Ovary (tissue), 9 donors: ENCODE data around the gene TNFRSF18. TPM values are rescaled to one million over a fixed set of nuclear protein-coding genes. Genes with fewer than 3 reads are reported as not detected.

Source experiments
- DNase-seq, 5 donors: peaks; one replicate each; pipeline ENCODE4 v3.0.0-alpha.2; 2019 to 2020
- H3K27ac ChIP-seq, 2 donors: fragments of 200-600 bp; one replicate each; pipeline versions ENCODE4 v1.5.1 to v1.8.0; 2019 to 2022
- H3K27me3 ChIP-seq: fragments of 200-600 bp; one replicate; pipeline ENCODE4 v1.8.0; 2022
- H3K36me3 ChIP-seq: fragments of 200-600 bp; sonication (generic); one replicate; pipeline ENCODE4 v1.5.1; 2019
- H3K4me1 ChIP-seq: one replicate; pipeline ENCODE4 v1.8.1; 2013; ENCODE audit warnings: mild to moderate bottlenecking, moderate library complexity; ENCODE audit not compliant: insufficient read depth
- H3K4me3 ChIP-seq: fragments of 200-600 bp; sonication (generic); one replicate; pipeline ENCODE4 v1.5.1; 2017
- H3K9me3 ChIP-seq, 2 donors: fragments of 200-600 bp in 1 of 2; sonication (generic) in 1 of 2; one replicate each; pipeline versions ENCODE4 v1.5.1 to v1.8.1; 2013 to 2019; ENCODE audit warnings: mild to moderate bottlenecking in 1 of 2, moderate library complexity in 1 of 2
- CTCF ChIP-seq, 3 donors: fragments of 450-650 bp in 2 of 3; fragments of 200-600 bp in 1 of 3; IDR thresholded peaks; one replicate each; pipeline versions ENCODE4 v1.5.1 to v1.8.0; 2016 to 2022; ENCODE audit warnings: antibody characterized with exemption in 3 of 3, mild to moderate bottlenecking in 1 of 3
- EP300 ChIP-seq: sonication (generic); formaldehyde crosslinking; IDR thresholded peaks from one replicate; pipeline ENCODE4 v1.6.1; 2017; ENCODE audit warnings: antibody characterized with exemption
- POLR2A ChIP-seq: fragments of 450-650 bp; IDR thresholded peaks from one replicate; pipeline ENCODE4 v1.6.1; 2017; ENCODE audit warnings: antibody characterized with exemption, mild to moderate bottlenecking, moderate library complexity
- WGBS, 3 donors: extraction: QIAGEN DNeasy Blood & Tissue Kit in 1 of 3; methylation state at CpG; one replicate each; pipeline versions ENCODE4 v1.1.5 to v1.1.7; 2013 to 2017; 5-methylcytosine and 5-hydroxymethylcytosine counted together
- intact Hi-C, 4 donors: fragments of 100-400 bp; cut with DNase I; formaldehyde crosslinking; loops; one replicate each; pipeline versions ENCODE4 v1.11.0 to v1.15.1; 2022 to 2023
- polyA plus RNA-seq, 2 donors: library from polyadenylated mRNA; stranded (reverse); fragments of 200-250 nt in 1 of 2; fragments of 350-450 nt in 1 of 2; fragmentation: Illumina TruSeq in 1 of 2; extraction: RNeasy Lipid Tissue Mini Kit (QIAGEN cat#74804) in 1 of 2; gene quantifications; one replicate each; pipeline ENCODE4 v1.2.3, GENCODE V29; 2013 to 2014
- total RNA-seq, 7 donors: library from RNA; depleted of rRNA in 2 of 7; stranded (reverse); fragments of >200 nt in 2 of 7; fragmentation: NEBNext Ultra II Directional in 3 of 7; extraction: Animal tissue kit (Norgen Biotek cat#: 25700) in 3 of 7; gene quantifications; one replicate each; pipeline versions ENCODE4 v1.1.0 to v1.2.4, GENCODE V29; 2016 to 2023
- donor health status: DM: no; HTN: no; CAD: no; lungs with moderate emphysema.
- donor health status: DM: no; HTN: no; CAD: no.
- donor health status: Bipolar disorder and iron deficiency.
- donor health status: DM: yes; HTN: yes; CAD: no.
- donor health status: DM: no; HTN: no; CAD: no.
- donor health status: DM: yes; HTN: yes; CAD: no.

The TNFRSF18 gene
- total and polyA plus RNA-seq, 9 donors, result 0.10 to 1.4 (median 0.32) TPM; not detected in 5

DNA sequence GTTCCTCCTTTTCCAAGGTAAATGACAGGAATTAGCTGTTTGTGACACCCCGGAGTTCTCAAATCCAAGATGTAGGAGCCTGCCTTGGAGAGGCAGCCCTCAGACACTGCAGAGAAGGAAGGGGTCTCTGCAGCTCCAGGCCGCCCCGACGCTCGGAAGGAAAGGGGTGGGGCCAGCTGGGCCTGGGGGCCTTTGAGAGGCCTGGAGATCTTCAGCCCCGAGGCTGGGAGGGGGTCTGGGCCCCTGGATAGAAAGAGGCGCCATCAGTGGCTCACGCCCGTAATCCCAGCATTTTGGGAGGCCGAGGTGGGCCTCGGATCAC is 1.1 kb upstream of the TNFRSF18 start:
- Histone ChIP-seq H3K4me3 (no peak overlapping the region), H3K27me3 (peaks cover 4% of the 10 kb centered on the region), H3K27ac (no peak overlapping the region), H3K36me3 (no peaks in the 10 kb centered on the region), H3K4me1 (no peaks in the 10 kb centered on the region), H3K9me3 (no peaks in the 10 kb centered on the region)
- intact Hi-C loops, result no loop called here
- no peak for TF ChIP-seq CTCF (IDR thresholded peaks at IDR 0.05)
- no peak for TF ChIP-seq POLR2A
- no peak for TF ChIP-seq EP300
- WGBS, 3 donors, result 49 to 83% (median 61%) methylated on average over 7 to 11 of the region's 11 CpGs
- DNase-seq, result peak in 2 of 5 donors; percentile 7 to 23

DNA sequence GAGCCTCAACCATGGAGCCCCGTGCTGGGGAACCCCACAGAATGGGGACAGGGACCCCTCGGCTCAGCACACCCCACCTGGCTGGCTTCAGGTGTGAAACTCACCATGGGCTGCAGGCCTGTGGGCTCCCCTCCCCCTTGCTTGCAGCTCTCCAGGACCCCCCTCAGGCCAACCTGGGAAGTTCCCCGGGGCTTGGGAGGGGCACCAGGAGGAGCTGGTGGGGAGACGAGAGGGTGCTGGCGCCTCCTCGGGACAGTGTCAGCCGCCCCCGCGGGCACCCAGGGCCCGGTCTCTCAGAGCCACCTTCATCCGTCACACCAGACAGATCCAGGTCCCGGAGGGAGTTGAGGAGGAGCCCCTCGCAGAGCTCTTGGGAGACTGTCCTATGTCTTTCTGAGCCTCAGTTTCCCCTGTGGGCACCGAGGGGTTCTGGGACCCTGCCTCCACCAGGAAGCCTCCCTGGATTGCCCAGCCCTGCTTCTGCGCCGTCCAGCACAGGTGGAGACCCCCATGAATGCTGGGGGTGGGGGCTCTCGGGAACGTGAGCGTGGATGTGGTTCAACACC is 657 bp upstream of the TNFRSF18 start:
- Histone ChIP-seq H3K27ac (no peak overlapping the region), H3K9me3 (no peaks in the 10 kb centered on the region), H3K4me1 (no peaks in the 10 kb centered on the region), H3K27me3 (peaks cover 4% of the 10 kb centered on the region), H3K36me3 (no peaks in the 10 kb centered on the region), H3K4me3 (no peak overlapping the region)
- TF ChIP-seq EP300 (no peak), POLR2A (no peak), CTCF (IDR thresholded peaks at IDR 0.05) (no peak)
- DNase-seq, result peak in 2 of 5 donors; percentile 15 to 30
- intact Hi-C loops, result no loop called here
- WGBS, 3 donors, result 44 to 55% (median 47%) methylated on average over 15 to 19 of the region's 19 CpGs

- Histone ChIP-seq H3K9me3 (no peaks in the 10 kb centered on the region), H3K4me1 (no peaks in the 10 kb centered on the region), H3K27ac (no peak overlapping the region), H3K4me3 (no peak overlapping the region), H3K36me3 (no peaks in the 10 kb centered on the region), H3K27me3 (peaks cover 4% of the 10 kb centered on the region)
- intact Hi-C loops, result no loop called here
- peak in 2 of 5 donors; percentile 16 to 26 for DNase-seq
- TF ChIP-seq POLR2A (no peak), CTCF (IDR thresholded peaks at IDR 0.05) (no peak), EP300 (no peak)
- 27 to 35% (median 33%) methylated on average over 26 to 31 of the region's 31 CpGs for WGBS, 3 donors
These were observed 520 bp downstream of the TNFRSF18 start for GRCh38 chr1:1205769-1206375.

- no peaks in the 10 kb centered on the region for H3K36me3 ChIP-seq
- H3K9me3 ChIP-seq, result no peaks in the 10 kb centered on the region
- intact Hi-C loops, result no loop called here
- H3K4me1 ChIP-seq, result no peaks in the 10 kb centered on the region
- 74 to 85% (median 78%) methylated on average over 19 of the region's 19 CpGs for WGBS, 3 donors
- H3K4me3 ChIP-seq, result no peak overlapping the region
- no peak overlapping the region for H3K27ac ChIP-seq
- peak in 2 of 5 donors; percentile 9 to 25 for DNase-seq
- TF ChIP-seq CTCF (IDR thresholded peaks at IDR 0.05) (no peak), POLR2A (no peak), EP300 (no peak)
- peaks cover 4% of the 10 kb centered on the region for H3K27me3 ChIP-seq
These were observed 1.2 kb downstream of the TNFRSF18 start for GRCh38 chr1:1204998-1205768.
